Measurements from ENCODE around the gene AZIN2. TPM values are rescaled to one million over a fixed set of nuclear protein-coding genes. Genes with fewer than 3 reads are reported as not detected.
"Not testable (repeated sequence)": the region's sequence is repeated elsewhere in the genome, so short reads cannot be mapped to it uniquely, and the experiment has no call there.

Gene AZIN2
- total RNA-seq, 2 experiments from 2014 or later = 11.0 to 12.0 TPM

DNA sequence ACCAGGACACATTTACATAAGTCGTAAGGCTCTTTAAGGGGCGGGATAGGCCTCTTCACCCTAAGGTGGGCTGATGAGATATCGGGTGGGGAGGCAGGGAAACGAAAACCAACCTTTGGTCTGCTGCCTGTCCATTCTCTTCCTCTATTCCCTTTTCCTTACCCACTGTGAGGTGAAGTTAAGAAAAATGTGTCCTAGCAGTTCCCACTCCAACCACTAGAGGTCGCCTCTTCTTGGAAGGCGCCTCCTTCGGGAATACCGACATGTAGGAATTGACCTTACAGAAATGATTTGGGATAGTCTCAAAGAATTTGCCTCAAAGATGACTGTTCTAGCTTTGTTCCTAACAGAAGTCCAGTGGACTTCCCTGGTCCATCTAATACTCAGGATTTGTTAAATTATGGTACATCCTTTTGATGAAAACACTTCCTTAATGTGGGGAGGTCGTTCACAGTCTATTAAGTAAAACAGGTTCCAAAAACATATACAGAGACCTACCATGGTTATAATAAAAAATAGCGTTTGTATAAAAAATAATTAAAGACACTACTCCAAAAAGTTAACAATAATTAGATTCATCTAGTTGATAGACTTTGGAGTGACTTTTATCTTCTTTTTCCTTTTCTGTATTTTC is 14.1 kb downstream of the AZIN2 start:
- ATAC-seq = no peak
- Mint-ChIP-seq H3K4me1 (ENCODE audit: low read depth) (peaks cover 85% of the 10 kb centered on the region), H3K36me3 (ENCODE audit: low read depth) (peaks cover 39% of the 10 kb centered on the region), H3K4me3 (no peak overlapping the region), H3K27me3 (ENCODE audit: low read depth) (no peaks in the 10 kb centered on the region), H3K9me3 (ENCODE audit: insufficient read depth) (no peaks in the 10 kb centered on the region), H3K27ac (no peak overlapping the region)
- POLR2A ChIA-PET = interaction anchor here (0.6 to 0.7 kb wide), 2 partner anchors 30 to 32 kb away, joined by 3 to 4 read pairs; no protein-coding TSS in a partner anchor
- CTCF ChIA-PET = interaction anchor here (0.7 to 7.9 kb wide), 16 partner anchors 8 to 376 kb away, joined by 3 to 79 read pairs (median 5); partner anchors contain the start of gene AZIN2
- no peak for DNase-seq

DNA sequence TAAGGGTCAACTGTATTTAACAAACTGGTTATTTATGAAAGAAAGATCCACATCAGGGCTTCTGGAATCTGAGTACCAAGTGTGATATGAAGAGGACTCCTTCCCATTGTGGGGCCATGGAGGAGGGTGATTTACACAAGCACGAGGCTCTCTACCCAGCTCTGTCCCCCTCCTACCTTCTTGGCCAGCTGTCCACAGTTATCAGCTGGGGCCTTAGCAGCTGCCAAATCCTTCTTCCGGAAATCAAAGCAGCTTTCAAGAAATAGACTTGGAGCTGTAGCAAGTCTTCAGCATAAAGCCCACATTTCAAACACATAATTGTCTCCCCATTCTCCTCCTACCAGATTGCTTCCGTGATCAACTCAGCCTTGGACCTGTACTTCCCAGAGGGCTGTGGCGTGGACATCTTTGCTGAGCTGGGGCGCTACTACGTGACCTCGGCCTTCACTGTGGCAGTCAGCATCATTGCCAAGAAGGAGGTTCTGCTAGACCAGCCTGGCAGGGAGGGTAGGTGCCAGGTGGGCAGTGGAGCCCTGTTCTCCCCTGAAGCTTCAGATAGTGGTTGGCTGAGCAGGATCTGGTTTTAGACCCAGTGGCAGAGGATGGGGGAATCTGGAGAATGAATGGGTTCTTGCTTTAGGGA is 15.5 kb downstream of the AZIN2 start:
- DNase-seq = no peak
- ATAC-seq = no peak
- peak overlapping the region; percentile 98 for H3K27ac Mint-ChIP-seq
- H3K4me1 Mint-ChIP-seq (ENCODE audit: low read depth) = peaks cover 91% of the 10 kb centered on the region
- no peak overlapping the region for H3K4me3 Mint-ChIP-seq
- H3K9me3 Mint-ChIP-seq (ENCODE audit: insufficient read depth) = no peaks in the 10 kb centered on the region
- ChIA-PET POLR2A (interaction anchor here (0.7 kb wide), 1 partner anchor 31 kb away, joined by 3 read pairs; no protein-coding TSS in a partner anchor), CTCF (interaction anchor here (0.9 to 7.9 kb wide), 9 partner anchors 8 to 116 kb away, joined by 3 to 79 read pairs (median 6); partner anchors contain the start of gene AZIN2)
- H3K27me3 Mint-ChIP-seq (ENCODE audit: low read depth) = no peaks in the 10 kb centered on the region
- peaks cover 42% of the 10 kb centered on the region for H3K36me3 Mint-ChIP-seq (ENCODE audit: low read depth)

DNA sequence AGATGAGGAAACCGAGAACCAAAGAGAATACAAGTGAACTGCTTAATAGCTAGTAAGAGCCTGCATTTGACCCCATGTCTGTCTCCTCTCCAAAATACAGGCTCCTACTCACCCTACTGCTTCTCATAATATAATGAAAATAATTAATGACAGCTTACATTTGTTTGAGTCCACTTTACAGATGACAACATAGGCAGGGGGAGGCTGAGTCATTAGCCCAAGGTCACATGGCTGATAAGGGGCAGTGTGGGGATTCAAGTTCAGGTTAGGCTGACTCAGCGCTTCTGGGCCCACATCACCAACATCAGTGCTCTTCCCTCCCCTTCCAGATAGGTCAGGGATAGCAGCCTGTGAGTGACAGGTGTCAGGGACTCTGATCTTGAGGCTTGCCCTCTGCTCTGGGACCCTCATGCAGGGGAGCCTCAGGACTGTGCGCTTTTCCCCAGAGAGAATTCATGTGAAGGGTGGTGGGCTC is 16.2 kb downstream of the AZIN2 start:
- Mint-ChIP-seq H3K4me1 (ENCODE audit: low read depth) (peaks cover 90% of the 10 kb centered on the region), H3K9me3 (ENCODE audit: insufficient read depth) (no peaks in the 10 kb centered on the region), H3K4me3 (no peak overlapping the region), H3K27me3 (ENCODE audit: low read depth) (no peaks in the 10 kb centered on the region), H3K27ac (peak overlapping the region; percentile 98), H3K36me3 (ENCODE audit: low read depth) (peaks cover 46% of the 10 kb centered on the region)
- CTCF ChIA-PET = interaction anchor here (0.9 to 7.9 kb wide), 7 partner anchors 9 to 29 kb away, joined by 3 to 79 read pairs (median 7); partner anchors contain the start of gene AZIN2
- POLR2A ChIA-PET = interaction anchor here (0.7 kb wide), 1 partner anchor 30 kb away, joined by 3 read pairs; no protein-coding TSS in a partner anchor
- ATAC-seq = no peak
- DNase-seq = no peak

DNA sequence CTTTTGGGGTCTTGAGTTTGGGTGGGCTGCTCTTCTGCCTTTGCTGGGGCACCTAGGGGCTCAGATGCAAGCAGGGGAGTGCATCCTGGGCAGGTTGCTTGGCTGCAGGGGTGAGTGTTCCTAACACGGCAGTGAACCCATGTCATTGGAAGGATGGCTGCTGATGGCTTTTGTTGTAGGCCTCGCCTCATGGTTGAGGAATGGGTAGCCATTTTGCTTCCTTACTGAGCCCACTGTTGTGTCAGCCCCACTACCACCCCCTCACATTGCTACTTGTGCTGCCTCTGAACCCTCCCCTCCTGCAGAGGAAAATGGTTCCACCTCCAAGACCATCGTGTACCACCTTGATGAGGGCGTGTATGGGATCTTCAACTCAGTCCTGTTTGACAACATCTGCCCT is 16.8 kb downstream of the AZIN2 start:
- Mint-ChIP-seq H3K27ac (peak overlapping the region; percentile 98), H3K4me3 (peak overlapping the region; percentile 70), H3K36me3 (ENCODE audit: low read depth) (peaks cover 49% of the 10 kb centered on the region), H3K4me1 (ENCODE audit: low read depth) (peaks cover 89% of the 10 kb centered on the region), H3K27me3 (ENCODE audit: low read depth) (no peaks in the 10 kb centered on the region), H3K9me3 (ENCODE audit: insufficient read depth) (no peaks in the 10 kb centered on the region)
- no peak for ATAC-seq
- DNase-seq = peak; percentile 49
- POLR2A ChIA-PET = interaction anchor here (1.0 to 1.4 kb wide), 2 partner anchors 29 to 84 kb away, joined by 3 to 4 read pairs; no protein-coding TSS in a partner anchor
- CTCF ChIA-PET = interaction anchor here (0.8 to 7.9 kb wide), 6 partner anchors 9 to 133 kb away, joined by 3 to 79 read pairs (median 4); partner anchors contain the start of gene RNF19B

DNA sequence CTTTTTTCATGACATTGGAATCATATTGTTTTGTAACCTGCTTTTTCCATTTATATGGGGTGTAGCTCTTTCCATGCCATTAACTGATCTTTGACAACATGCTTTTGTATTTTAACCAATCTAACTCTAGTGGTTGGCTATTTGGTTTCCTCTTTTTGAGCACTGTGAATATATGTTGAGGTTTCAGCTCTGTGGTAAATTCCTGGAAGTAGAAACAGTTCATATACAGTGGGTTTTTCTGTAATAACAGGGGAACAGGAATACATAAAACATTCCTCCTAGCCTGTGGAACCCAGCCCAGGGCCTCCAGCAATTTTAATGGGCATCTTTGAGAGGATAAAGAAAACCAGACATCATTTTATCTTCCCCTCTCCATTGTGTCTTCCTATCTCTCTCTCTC is 17.4 kb downstream of the AZIN2 start:
- Mint-ChIP-seq H3K4me1 (ENCODE audit: low read depth) (peaks cover 83% of the 10 kb centered on the region), H3K4me3 (peak overlapping the region; percentile 70)
- CTCF ChIA-PET = interaction anchor here (0.8 to 7.9 kb wide), 7 partner anchors 9 to 134 kb away, joined by 3 to 79 read pairs (median 4); partner anchors contain the start of gene RNF19B

DNA sequence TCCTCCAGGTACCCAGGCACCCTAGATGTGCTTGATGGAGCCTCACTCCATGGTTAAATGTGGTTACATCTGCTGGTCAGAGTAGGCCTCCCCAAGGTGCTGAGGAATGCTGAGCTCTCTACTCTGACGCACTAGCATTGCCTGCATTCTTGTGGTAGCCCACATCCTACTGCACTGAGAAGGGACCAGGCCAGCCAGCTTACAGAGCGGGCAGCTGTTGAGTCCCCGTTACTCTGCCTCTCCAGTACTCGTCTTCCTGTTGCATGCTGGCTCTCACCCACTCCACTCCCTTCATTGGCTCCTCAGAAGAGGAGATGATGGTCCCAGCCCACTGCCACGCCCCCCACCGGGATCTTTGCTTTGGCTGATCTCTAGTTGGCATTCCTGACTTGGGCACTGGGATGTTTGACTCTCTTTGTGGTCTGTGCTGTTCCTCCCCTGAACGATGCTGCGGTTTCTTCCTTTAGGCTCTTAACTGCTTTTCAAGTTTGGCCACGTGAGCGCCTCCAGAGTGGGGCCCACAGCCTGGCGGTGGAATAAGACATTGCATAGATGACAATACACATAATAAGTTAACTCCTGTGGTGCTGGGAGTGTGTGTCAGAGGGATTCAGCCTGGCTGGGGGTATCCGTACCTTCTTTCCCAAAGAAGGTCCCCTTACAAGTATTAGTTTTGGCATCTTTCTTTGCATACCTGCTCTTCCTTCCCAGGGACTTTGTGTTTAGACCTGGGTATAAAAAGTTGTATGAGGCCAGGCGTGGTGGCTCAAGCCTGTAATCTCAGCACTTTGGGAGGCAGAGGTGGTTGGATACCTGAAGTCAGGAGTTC is 18.6 kb downstream of the AZIN2 start:
- Mint-ChIP-seq H3K27ac (peak overlapping the region; percentile 98), H3K36me3 (ENCODE audit: low read depth) (peaks cover 54% of the 10 kb centered on the region), H3K27me3 (ENCODE audit: low read depth) (no peaks in the 10 kb centered on the region), H3K9me3 (ENCODE audit: insufficient read depth) (no peaks in the 10 kb centered on the region), H3K4me1 (ENCODE audit: low read depth) (peaks cover 79% of the 10 kb centered on the region), H3K4me3 (peak overlapping the region; percentile 70)
- ATAC-seq (peak; percentile 96), DNase-seq (peak; percentile 93)
- ChIA-PET CTCF (interaction anchor here (0.6 to 7.9 kb wide), 12 partner anchors 10 to 356 kb away, joined by 3 to 79 read pairs (median 4); partner anchors contain the start of gene RNF19B), POLR2A (interaction anchor here (1.0 to 1.4 kb wide), 3 partner anchors 28 to 82 kb away, joined by 4 to 12 read pairs (median 6); no protein-coding TSS in a partner anchor)

More for the DNA sequence above, 17.4 kb downstream of the AZIN2 start:
- no peaks in the 10 kb centered on the region for H3K27me3 Mint-ChIP-seq (ENCODE audit: low read depth)
- peak overlapping the region; percentile 98 for H3K27ac Mint-ChIP-seq
- H3K9me3 Mint-ChIP-seq (ENCODE audit: insufficient read depth) = no peaks in the 10 kb centered on the region
- POLR2A ChIA-PET = interaction anchor here (1.0 to 1.4 kb wide), 2 partner anchors 29 to 83 kb away, joined by 3 to 4 read pairs; no protein-coding TSS in a partner anchor
- ATAC-seq = peak; percentile 28
- DNase-seq = no peak
- H3K36me3 Mint-ChIP-seq (ENCODE audit: low read depth) = peaks cover 53% of the 10 kb centered on the region

DNA sequence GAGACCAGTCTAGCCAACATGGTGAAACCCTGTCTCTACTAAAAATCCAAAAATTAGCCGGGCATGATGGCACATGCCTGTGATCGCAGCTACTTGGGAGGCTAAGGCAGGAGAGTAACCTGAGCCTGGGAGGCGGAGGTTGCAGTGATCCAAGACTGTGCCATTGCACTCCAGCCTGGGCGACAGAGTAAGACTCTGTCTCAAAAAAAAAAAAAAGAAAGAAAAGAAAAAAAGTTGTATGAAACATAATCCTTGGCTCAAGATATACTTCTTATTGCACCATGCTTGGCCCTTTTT is 19.1 kb downstream of the AZIN2 start:
- POLR2A ChIA-PET = interaction anchor here (1.0 to 1.1 kb wide), 2 partner anchors 16 to 27 kb away, joined by 3 to 6 read pairs; no protein-coding TSS in a partner anchor
- peaks cover 53% of the 10 kb centered on the region for H3K36me3 Mint-ChIP-seq (ENCODE audit: low read depth)
- H3K27ac Mint-ChIP-seq = peak overlapping the region; percentile 98

DNA sequence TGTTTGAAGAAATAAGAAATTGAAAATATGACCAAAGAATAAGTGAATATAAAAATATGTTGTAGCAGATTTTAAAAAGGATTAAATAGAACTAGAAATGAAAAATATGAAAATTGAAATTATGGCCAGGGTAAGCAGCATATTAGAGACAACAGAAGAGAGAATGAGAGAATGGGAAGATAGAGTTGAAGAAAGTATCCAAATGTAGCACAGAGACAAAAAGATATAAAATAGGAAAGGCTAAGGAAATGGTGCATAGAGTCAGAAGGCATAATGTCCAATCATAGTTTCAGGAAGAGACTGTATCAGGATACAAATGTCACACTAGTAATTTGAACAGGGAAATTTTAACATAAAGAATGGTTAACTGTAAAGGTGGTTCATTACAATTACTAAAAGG is 29.5 kb downstream of the AZIN2 start:
- Mint-ChIP-seq H3K27ac (peak overlapping the region; percentile 39), H3K4me3 (no peak overlapping the region), H3K9me3 (ENCODE audit: insufficient read depth) (peaks cover 7% of the 10 kb centered on the region), H3K36me3 (ENCODE audit: low read depth) (peaks cover 26% of the 10 kb centered on the region), H3K27me3 (ENCODE audit: low read depth) (no peaks in the 10 kb centered on the region), H3K4me1 (ENCODE audit: low read depth) (peaks cover 14% of the 10 kb centered on the region)
- ChIA-PET CTCF (interaction anchor here (0.6 to 2.1 kb wide), 4 partner anchors 8 to 17 kb away, joined by 3 to 10 read pairs (median 4); no protein-coding TSS in a partner anchor), POLR2A (no interaction called here)
- DNase-seq (no peak), ATAC-seq (no peak)

More for the DNA sequence above, 19.1 kb downstream of the AZIN2 start:
- CTCF ChIA-PET = interaction anchor here (1.1 to 2.7 kb wide), 5 partner anchors 11 to 27 kb away, joined by 3 to 18 read pairs (median 5); no protein-coding TSS in a partner anchor
- Mint-ChIP-seq H3K4me1 (ENCODE audit: low read depth) (peaks cover 73% of the 10 kb centered on the region), H3K4me3 (peak overlapping the region; percentile 70)
- DNase-seq; H3K9me3 Mint-ChIP-seq (ENCODE audit: insufficient read depth); ATAC-seq; H3K27me3 Mint-ChIP-seq (ENCODE audit: low read depth): not testable (repeated sequence)

DNA sequence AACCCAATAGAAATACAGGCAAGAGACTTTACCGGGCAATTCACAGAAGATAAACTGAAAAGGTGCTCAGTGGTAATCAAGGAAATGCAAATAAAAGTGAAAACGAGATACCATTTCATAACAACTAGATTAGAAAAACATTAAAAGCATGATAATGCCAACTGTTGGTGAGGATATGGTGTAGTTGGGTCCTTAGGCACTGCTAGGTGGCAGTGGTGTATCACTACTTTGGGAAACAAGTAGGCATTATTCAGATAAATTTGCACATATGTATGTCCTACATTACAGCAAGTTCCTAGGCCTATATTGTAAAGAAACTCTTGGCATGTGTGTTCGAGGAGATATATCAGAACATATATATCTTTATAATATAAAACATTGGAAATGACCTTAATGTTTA is 31.0 kb downstream of the AZIN2 start:
- DNase-seq (no peak), ATAC-seq (peak; percentile 55)
- Mint-ChIP-seq H3K9me3 (ENCODE audit: insufficient read depth) (peaks cover 7% of the 10 kb centered on the region), H3K4me3 (no peak overlapping the region), H3K27ac (peak overlapping the region; percentile 5), H3K27me3 (ENCODE audit: low read depth) (no peaks in the 10 kb centered on the region), H3K36me3 (ENCODE audit: low read depth) (peaks cover 18% of the 10 kb centered on the region), H3K4me1 (ENCODE audit: low read depth) (peaks cover 14% of the 10 kb centered on the region)
- CTCF ChIA-PET = no interaction called here
- POLR2A ChIA-PET = no interaction called here

DNA sequence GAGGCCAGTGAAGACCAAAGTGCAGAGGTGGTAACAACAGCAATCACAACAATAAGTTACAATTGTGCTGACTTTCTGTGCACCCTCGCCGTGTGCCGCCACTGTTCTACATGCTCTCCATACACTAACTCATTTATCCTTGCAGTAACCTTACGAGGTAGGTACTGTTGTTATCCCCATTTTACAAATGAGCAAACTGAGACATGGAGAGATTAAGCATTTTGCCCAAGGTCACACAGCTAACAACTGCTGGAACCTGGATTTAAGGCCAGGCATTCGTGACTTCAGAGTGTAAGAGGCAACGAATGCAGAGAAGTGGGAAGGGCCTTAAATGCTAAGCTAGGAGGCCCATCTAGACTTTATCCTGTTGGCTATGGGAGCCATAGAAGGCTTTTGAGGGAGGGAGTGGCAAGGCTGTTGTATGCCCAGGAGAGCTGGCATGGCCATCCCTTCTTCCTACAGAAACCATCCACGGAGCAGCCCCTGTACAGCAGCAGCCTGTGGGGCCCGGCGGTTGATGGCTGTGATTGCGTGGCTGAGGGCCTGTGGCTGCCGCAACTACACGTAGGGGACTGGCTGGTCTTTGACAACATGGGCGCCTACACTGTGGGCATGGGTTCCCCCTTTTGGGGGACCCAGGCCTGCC is 36.6 kb downstream of the AZIN2 start:
- DNase-seq = no peak
- Mint-ChIP-seq H3K27ac (no peak overlapping the region), H3K36me3 (ENCODE audit: low read depth) (no peaks in the 10 kb centered on the region), H3K27me3 (ENCODE audit: low read depth) (no peaks in the 10 kb centered on the region), H3K9me3 (ENCODE audit: insufficient read depth) (no peaks in the 10 kb centered on the region), H3K4me1 (ENCODE audit: low read depth) (peaks cover 5% of the 10 kb centered on the region), H3K4me3 (no peak overlapping the region)
- POLR2A ChIA-PET = no interaction called here
- CTCF ChIA-PET = no interaction called here
- no peak for ATAC-seq
